ENCODE data around the gene TMX1.

Gene TMX1

DNA sequence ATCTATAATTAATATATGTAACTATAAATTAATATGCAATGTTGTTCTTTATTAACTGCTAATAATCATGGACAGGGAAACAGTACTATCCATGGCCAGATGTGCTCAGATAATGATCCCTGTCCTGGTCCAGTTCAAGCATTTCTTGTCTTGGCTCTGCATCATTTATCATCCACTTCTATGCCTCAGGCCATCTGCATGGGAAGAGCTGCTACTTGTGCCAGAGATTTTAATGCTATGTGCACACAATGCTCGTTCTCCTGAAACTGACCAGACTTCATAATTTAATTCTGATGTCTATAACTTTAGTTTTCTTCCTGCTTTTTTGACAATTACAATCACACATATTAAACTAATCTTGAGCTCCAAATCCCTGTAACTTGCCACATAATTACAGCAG is 11.2 kb upstream of the TMX1 start:
- Histone ChIP-seq H3K36me3 (no peaks in the 10 kb centered on the region), H3K4me1 (no peaks in the 10 kb centered on the region), H3K27me3 (no peaks in the 10 kb centered on the region), H3K27ac (no peak overlapping the region), H3K4me3 (no peak overlapping the region), H3K9ac (no peak overlapping the region), H3K4me2 (no peak overlapping the region), H4K20me1 (no peaks in the 10 kb centered on the region), H3K9me3 (replicated peaks in 1 of 11) (peaks cover 0 to 5% (median 1%) of the 10 kb centered on the region in 11 experiments; a peak in 8 of 22 replicates)
- TF ChIP-seq Cebpa-rat (IDR thresholded peaks at IDR 0.05) = no peak

DNA sequence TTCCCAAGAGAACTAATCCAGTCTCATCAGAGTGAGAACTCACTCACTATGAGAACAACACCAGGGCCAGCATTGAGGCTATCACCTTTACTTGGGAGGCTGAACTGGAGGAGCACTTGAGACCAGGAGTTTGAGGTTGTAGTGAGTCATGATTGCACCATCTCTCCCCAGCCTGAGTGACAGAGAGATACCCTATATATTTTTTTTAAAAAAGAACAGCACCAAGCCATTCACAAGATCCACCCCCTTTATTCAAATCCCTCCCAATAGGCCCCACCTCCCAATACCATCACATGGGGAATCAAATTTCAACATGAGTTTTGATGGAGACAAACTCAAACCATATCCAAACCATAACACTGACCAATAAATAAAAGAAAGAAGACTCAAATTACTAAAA is 3.7 kb upstream of the TMX1 start:
- Histone ChIP-seq H3K27me3 (no peaks in the 10 kb centered on the region), H3K36me3 (no peaks in the 10 kb centered on the region), H3K9ac (no peak overlapping the region), H3K4me3 (no peak overlapping the region), H4K20me1 (peaks cover 0 to 4% (median 0%) of the 10 kb centered on the region in 11 experiments; a peak in 5 of 22 replicates), H3K27ac (no peak overlapping the region), H3K4me2 (no peak overlapping the region), H3K4me1 (peaks cover 4 to 11% (median 9%) of the 10 kb centered on the region in 10 experiments), H3K9me3 (replicated peaks in 1 of 11) (no peaks in the 10 kb centered on the region; a peak in 1 of 22 replicates)
- no peak for TF ChIP-seq Cebpa-rat (IDR thresholded peaks at IDR 0.05)

DNA sequence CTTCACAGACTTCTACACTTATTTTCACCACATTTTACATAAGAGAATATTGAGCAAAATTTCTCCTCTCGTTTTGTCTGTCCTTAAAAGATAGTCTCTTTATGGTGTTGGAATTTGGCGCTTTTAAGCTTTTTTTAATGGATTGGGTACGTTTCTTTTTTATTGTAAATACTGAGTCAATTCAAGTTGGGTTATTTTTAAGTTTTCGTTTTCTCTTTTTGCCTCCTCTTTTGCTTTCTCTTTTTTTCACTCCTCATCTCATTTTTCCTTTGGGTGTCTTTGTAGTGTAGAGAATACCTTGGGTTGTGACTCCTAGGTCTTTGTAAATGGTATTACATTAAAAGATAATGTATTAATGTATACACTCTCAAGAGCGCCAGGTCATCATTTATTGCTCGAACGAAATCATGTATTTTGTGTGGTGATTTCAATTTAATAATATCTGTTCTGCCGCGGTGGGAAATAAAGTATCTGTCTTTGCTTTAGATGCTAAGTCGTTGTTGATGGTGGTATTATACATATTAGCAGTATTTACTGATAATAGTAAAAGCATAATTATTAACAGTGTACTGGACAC is 845 bp downstream of the TMX1 start:
- H3K9ac ChIP-seq = peak overlapping the region; percentile 89 to 97 (median 95)
- H3K27me3 ChIP-seq = no peaks in the 10 kb centered on the region
- TF ChIP-seq Cebpa-rat (IDR thresholded peaks at IDR 0.05) = no peak
- H3K4me3 ChIP-seq = peak overlapping the region; percentile 85 to 100 (median 94)
- H3K4me2 ChIP-seq = peak overlapping the region; percentile 60 to 94 (median 82)
- peaks cover 36 to 48% (median 39%) of the 10 kb centered on the region in 10 experiments for H3K4me1 ChIP-seq
- H3K27ac ChIP-seq = peak overlapping the region; percentile 82 to 96 (median 94)
- no peaks in the 10 kb centered on the region for H3K9me3 ChIP-seq (replicated peaks in 1 of 11)
- peaks cover 16 to 29% (median 22%) of the 10 kb centered on the region in 11 experiments for H3K36me3 ChIP-seq
- H4K20me1 ChIP-seq = peaks cover 10 to 48% (median 36%) of the 10 kb centered on the region in 11 experiments; a peak in 19 of 22 replicates

DNA sequence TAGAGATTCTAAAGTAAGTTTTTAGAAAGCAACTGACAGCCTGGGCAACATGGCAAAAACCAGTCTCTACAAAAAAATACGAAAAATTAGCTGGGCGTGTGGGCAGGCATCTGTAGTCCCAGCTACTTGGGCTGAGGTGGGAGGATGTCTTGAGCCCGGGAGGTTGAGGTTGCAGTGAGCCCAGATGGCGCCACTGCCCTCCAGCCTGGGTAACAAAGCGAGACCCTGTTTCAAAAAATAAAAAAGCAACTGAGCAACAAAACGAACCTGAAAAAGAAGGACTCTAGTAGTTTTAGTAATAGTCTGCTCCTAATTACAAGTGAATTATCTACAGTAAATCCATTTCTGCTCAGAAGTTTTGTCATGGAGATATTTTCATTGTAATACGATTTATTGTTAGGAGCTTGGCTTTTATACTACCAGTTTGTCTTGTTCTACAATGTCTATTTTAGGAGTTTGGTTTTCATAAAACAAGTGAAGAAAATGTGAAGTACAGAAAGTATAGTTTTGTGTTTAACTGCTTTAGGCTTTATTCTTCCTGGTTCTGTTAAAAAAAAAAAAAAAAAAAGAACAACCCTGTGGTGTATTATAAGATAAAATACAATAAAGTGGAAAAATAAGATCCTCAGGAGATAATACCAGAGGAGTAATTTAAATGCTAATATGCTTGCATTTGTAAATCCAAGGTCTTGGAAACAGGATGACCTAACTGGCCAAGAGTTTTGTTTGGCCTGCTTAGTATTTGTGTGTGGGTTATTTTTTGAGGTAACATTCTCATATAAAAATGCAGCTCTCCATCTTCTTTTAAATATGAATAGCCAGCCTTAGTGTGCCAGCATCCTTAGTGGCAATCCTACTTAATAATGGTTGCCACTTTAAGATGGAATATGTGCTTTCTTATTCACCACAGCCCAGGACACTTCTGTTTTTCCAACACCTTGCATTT is 2.8 kb downstream of the TMX1 start:
- peaks cover 28 to 49% (median 41%) of the 10 kb centered on the region in 11 experiments for H3K36me3 ChIP-seq
- no peak overlapping the region; a peak in 2 of 22 replicates for H3K27ac ChIP-seq
- 0 out of 22 replicates have a peak overlapping the region, but pooled peaks of 1 of the 11 experiments have one; percentile 11 for H3K9ac ChIP-seq
- peaks cover 36 to 59% (median 42%) of the 10 kb centered on the region in 10 experiments for H3K4me1 ChIP-seq
- no peaks in the 10 kb centered on the region for H3K9me3 ChIP-seq (replicated peaks in 1 of 11)
- H3K4me2 ChIP-seq = peak overlapping the region; percentile 60 to 94 (median 82)
- H3K27me3 ChIP-seq = no peaks in the 10 kb centered on the region
- H3K4me3 ChIP-seq = peak overlapping the region in 4 of 10 experiments; percentile 30 to 100 (median 64); a peak in 5 of 20 replicates
- peaks cover 10 to 55% (median 41%) of the 10 kb centered on the region in 11 experiments; a peak in 19 of 22 replicates for H4K20me1 ChIP-seq
- TF ChIP-seq Cebpa-rat (IDR thresholded peaks at IDR 0.05) = no peak

DNA sequence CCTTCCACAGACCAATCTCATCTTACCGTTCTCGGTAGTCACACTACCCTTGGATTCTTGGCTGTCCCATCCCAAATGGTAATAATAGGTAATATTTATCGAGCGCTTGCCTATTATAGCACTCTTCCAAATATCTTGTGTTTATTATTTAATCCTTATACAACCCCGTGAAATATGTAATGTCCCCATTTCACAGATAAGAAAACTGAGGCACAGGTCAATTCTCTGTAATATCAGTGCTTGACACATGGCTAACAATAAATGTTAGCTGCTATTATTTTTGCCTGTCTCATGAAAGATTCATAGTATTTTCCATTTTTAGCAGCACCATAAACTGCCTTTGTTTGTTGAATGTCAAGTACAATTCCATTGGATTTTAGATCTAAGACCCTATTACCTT is 4.5 kb downstream of the TMX1 start:
- H3K27ac ChIP-seq = no peak overlapping the region
- H3K4me2 ChIP-seq = peak overlapping the region in 9 of 11 experiments; percentile 35 to 94 (median 73); a peak in 12 of 22 replicates
- peaks cover 10 to 55% (median 41%) of the 10 kb centered on the region in 11 experiments; a peak in 19 of 22 replicates for H4K20me1 ChIP-seq
- no peaks in the 10 kb centered on the region for H3K27me3 ChIP-seq
- no peak overlapping the region for H3K9ac ChIP-seq
- peaks cover 34 to 65% (median 38%) of the 10 kb centered on the region in 10 experiments for H3K4me1 ChIP-seq
- no peak overlapping the region for H3K4me3 ChIP-seq
- peaks cover 37 to 66% (median 57%) of the 10 kb centered on the region in 11 experiments for H3K36me3 ChIP-seq
- no peak for TF ChIP-seq Cebpa-rat (IDR thresholded peaks at IDR 0.05)
- peaks cover 0 to 2% (median 0%) of the 10 kb centered on the region in 11 experiments; a peak in 1 of 22 replicates for H3K9me3 ChIP-seq (replicated peaks in 1 of 11)

DNA sequence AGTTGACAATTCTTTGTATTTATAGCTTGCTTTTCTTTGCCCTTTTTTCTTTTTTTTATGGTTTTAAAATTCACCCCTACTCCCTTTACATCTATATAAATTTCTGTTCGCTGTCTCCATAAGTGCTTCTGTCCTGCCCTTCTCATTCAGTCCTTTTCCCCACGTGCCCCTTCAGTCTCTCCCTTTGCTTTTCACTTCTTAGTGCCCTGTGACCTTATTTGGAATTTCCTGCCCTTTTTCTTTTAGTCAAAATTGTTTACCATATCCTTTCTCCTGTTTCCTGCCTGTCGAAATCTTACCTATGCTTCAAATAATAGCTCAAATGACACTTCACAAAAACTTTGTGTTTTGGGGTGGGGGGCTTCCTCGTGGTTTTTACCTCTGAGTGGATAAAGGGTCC is 6.0 kb downstream of the TMX1 start:
- no peak overlapping the region for H3K9ac ChIP-seq

DNA sequence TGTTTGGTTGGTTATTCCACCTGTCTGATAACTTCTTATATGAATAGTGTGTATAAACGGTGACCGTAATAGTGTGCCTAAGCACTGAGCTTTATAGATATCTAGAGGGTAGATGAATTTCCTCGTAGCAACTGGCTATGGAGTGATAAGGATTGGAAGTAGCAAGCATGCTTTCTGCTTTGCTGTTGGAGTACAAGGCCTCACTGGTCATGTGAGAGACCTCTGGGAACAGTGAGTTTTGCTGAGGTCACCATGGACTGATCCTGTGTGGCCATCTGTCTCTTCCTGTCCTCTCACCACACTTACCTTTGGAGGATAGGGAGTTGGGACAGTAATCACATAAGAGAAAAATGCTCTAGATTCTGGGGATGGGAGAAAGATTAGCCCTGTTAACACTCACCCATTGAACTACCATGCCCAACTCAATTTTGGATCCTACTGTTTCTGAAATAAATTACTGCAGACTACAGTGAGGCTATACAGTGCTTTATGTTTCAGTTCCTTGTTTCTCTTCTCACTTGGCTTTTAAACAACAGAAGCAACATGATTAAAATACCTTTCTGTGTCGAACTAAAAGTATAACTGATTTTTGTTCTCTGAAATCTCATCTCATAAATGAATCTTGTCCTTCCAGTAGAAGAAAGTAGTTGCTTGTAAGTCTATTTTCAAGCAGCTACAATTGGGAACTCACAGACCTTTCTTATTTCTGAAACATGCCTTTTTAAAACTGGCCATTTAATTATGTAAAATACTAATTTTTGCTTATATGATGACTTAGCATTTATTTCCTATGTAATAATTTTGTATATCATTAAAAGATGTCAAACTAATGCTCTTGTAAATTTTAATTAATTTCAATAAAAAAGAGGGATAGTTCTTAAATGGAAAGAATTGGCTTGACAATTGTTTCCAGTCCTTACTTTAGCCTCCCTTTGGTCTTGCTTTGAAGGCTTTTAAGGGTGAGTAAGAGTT is 8.3 kb downstream of the TMX1 start:
- H3K4me3 ChIP-seq = no peak overlapping the region
- H4K20me1 ChIP-seq = peaks cover 5 to 37% (median 29%) of the 10 kb centered on the region in 11 experiments; a peak in 19 of 22 replicates
- peaks cover 0 to 19% (median 7%) of the 10 kb centered on the region in 11 experiments; a peak in 14 of 22 replicates for H3K9me3 ChIP-seq (replicated peaks in 1 of 11)
- TF ChIP-seq Cebpa-rat (IDR thresholded peaks at IDR 0.05) = no peak
- peak overlapping the region in 3 of 11 experiments; percentile 25 to 32 (median 26); a peak in 3 of 22 replicates for H3K27ac ChIP-seq
- H3K4me1 ChIP-seq = peaks cover 10 to 45% (median 15%) of the 10 kb centered on the region in 10 experiments
- no peak overlapping the region for H3K9ac ChIP-seq
- peak overlapping the region in 3 of 11 experiments; percentile 18 to 58 (median 49); a peak in 5 of 22 replicates for H3K4me2 ChIP-seq
- H3K27me3 ChIP-seq = no peaks in the 10 kb centered on the region
- H3K36me3 ChIP-seq = peaks cover 74 to 100% (median 94%) of the 10 kb centered on the region in 11 experiments

More for the DNA sequence above, 6.0 kb downstream of the TMX1 start:
- no peak overlapping the region for H3K4me2 ChIP-seq
- H3K36me3 ChIP-seq = peaks cover 51 to 81% (median 71%) of the 10 kb centered on the region in 11 experiments
- H3K9me3 ChIP-seq (replicated peaks in 1 of 11) = peaks cover 0 to 14% (median 3%) of the 10 kb centered on the region in 11 experiments; a peak in 9 of 22 replicates
- no peak overlapping the region for H3K4me3 ChIP-seq
- no peaks in the 10 kb centered on the region for H3K27me3 ChIP-seq
- no peak overlapping the region for H3K27ac ChIP-seq
- H4K20me1 ChIP-seq = peaks cover 10 to 55% (median 41%) of the 10 kb centered on the region in 11 experiments; a peak in 19 of 22 replicates
- peaks cover 33 to 64% (median 36%) of the 10 kb centered on the region in 10 experiments for H3K4me1 ChIP-seq
- TF ChIP-seq Cebpa-rat (IDR thresholded peaks at IDR 0.05) = no peak

DNA sequence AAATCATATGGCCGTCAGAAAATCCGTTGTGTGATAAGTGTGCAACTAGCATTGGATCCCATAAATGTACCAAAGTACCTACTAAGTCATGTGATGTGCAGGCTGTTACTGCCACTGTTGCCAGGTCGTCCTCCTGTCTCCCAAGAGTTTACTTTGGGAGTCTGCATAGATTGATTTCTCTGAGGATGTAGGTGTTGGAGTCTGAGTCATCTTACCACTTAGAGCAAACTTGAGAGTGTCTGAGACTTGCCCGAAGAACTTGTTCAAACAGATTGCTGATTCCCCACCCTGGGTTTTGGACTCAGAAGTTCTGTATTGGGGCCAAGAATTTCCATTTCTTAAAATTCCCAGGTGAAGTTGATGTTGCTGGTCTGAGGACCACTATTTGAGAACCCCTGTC is 11.4 kb downstream of the TMX1 start:
- H3K4me2 ChIP-seq = no peak overlapping the region
- H3K36me3 ChIP-seq = peaks cover 71 to 100% (median 95%) of the 10 kb centered on the region in 11 experiments
- no peak overlapping the region for H3K27ac ChIP-seq
- H3K27me3 ChIP-seq = no peaks in the 10 kb centered on the region
- no peak for TF ChIP-seq Cebpa-rat (IDR thresholded peaks at IDR 0.05)
- H4K20me1 ChIP-seq = peaks cover 0 to 7% (median under 1%) of the 10 kb centered on the region in 11 experiments; a peak in 7 of 22 replicates
- peaks cover 0 to 33% (median 2%) of the 10 kb centered on the region in 10 experiments; a peak in 9 of 20 replicates for H3K4me1 ChIP-seq
- no peak overlapping the region for H3K4me3 ChIP-seq
- H3K9ac ChIP-seq = no peak overlapping the region
- H3K9me3 ChIP-seq (replicated peaks in 1 of 11) = peaks cover 0 to 19% (median 7%) of the 10 kb centered on the region in 11 experiments; a peak in 14 of 22 replicates
